Cardiac fibroblast (primary cell): Measurements from ENCODE around the gene PRTFDC1.
A peak's percentile ranks its signal among the peaks of the same experiment; 100 is the strongest.
"Not testable (repeated sequence)": the region's sequence is repeated elsewhere in the genome, so short reads cannot be mapped to it uniquely, and the experiment has no call there.

ENCODE experiments used
- DNase-seq, 2 donors: peaks; one replicate each; pipeline versions ENCODE4 v3.0.0 to v3.0.0-alpha.2; 2010; ENCODE audit warnings: low read depth in 2 of 2
- H3K4me3 ChIP-seq, 2 donors: replicated peaks in 1 of 2; 1 replicate in 1 of 2; 2 replicates in 1 of 2; pipeline ENCODE4 v1.5.1; 2011; ENCODE audit warnings: low read depth in 2 of 2, low read length in 2 of 2, mild to moderate bottlenecking in 2 of 2, moderate library complexity in 1 of 2
- TF ChIP-seq, protein P1 (sequence below): IDR thresholded peaks from one replicate; pipeline ENCODE4 v1.5.1; 2011; ENCODE audit warnings: low read depth, mild to moderate bottlenecking, low read length, inconsistent platforms

Gene PRTFDC1

DNA sequence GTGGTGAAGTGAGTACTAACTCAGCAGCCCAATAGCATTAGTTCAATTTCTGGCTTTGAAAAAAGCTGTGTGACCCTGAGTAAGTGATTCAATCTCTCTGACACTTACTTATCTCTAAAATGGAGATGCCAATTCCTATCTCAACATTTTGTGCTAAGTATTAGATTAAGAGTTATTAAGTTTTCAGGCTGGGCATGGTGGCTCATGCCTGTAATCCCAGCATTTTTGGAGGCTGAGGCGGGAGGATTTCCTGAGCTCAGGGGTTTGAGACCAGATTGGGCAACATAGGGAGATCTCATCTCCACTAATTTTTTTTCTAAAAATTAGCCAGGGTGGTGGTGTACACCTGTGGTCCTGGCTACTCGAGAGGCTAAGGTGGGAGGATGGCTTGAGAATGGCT lies 109.5 kb downstream of the PRTFDC1 start:
- H3K4me3 ChIP-seq = no peak overlapping the region
- TF ChIP-seq, protein P1, sequence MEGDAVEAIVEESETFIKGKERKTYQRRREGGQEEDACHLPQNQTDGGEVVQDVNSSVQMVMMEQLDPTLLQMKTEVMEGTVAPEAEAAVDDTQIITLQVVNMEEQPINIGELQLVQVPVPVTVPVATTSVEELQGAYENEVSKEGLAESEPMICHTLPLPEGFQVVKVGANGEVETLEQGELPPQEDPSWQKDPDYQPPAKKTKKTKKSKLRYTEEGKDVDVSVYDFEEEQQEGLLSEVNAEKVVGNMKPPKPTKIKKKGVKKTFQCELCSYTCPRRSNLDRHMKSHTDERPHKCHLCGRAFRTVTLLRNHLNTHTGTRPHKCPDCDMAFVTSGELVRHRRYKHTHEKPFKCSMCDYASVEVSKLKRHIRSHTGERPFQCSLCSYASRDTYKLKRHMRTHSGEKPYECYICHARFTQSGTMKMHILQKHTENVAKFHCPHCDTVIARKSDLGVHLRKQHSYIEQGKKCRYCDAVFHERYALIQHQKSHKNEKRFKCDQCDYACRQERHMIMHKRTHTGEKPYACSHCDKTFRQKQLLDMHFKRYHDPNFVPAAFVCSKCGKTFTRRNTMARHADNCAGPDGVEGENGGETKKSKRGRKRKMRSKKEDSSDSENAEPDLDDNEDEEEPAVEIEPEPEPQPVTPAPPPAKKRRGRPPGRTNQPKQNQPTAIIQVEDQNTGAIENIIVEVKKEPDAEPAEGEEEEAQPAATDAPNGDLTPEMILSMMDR = no peak
- DNase-seq = no peak

DNA sequence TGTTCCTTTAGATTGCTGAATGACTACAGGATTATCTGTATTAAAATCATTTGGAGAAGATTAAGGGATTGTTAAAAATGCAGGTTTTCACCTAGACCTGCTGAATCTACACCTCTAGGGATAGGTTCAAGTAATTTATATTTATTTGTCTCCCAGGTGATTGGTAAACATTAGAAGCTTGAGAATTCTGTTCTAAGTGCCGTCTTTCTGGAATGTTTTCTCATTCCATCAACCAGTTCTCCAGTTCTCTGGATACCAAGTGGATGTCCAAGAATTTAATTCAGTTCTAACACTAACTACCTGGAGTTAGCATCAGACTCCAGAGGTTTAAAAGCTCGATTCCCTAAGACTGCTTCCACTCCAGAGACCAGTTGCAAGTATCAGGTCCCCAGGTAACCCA lies 110.9 kb downstream of the PRTFDC1 start:
- TF ChIP-seq, protein P1 = no peak
- no peak for DNase-seq
- no peak overlapping the region for H3K4me3 ChIP-seq

DNA sequence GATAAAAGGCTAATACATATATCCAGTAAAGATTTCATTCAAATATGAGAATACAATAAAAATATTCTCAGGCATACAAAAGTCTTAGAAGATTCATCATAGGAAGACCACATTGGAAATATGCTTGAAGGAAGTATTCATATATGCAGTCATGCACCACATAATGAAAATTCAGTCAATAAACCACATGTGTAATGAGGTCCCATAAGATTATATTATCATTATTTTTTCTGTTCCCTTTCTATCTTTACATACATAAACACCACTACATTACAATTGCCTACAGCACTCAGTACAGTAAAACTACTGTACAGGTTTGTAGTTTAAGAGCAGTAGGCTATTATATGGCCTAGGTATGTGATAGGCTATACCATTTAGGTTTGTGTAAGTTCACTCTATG lies 111.6 kb downstream of the PRTFDC1 start:
- no peak overlapping the region for H3K4me3 ChIP-seq
- TF ChIP-seq, protein P1 = no peak
- DNase-seq = no peak

DNA sequence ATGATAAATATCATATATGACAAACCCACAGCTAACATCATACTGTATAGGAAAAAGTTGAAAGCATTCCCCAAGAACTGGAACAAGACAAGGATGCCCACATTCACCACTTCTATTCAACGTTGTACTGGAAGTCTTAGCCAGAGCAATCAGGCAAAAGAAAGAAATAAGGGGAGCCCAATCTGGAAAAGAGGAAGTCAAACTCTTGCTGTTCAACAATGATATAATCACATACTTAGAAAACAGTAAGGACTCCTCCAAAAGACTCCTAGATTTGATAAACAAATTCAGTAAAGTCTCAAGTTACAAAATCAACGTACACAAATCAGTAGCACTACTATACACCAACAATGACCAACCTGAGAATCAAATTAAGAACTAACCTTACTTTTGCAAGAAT lies 114.6 kb downstream of the PRTFDC1 start:
- not testable (repeated sequence) for H3K4me3 ChIP-seq, DNase-seq

DNA sequence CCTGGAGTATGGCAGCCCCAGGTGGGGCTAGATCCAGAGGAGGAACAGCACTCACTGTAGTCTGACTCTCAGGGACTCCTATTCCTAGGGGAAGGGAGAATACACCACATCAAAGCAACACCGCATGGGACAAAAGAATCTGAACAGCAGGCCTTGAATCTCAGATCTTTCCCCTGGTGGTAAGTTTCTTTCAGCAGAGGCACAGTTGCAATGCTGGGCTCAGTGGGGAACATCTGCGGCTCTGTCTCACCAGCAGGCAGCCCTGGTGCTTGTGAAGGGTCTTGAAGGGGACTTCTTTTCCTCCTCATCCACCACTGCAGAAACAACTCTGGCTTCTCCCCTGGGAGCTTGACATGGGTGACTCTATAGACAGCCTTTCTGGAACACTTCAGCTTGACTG lies 117.5 kb downstream of the PRTFDC1 start:
- TF ChIP-seq, protein P1 = no peak
- no peak overlapping the region for H3K4me3 ChIP-seq
- DNase-seq = no peak

DNA sequence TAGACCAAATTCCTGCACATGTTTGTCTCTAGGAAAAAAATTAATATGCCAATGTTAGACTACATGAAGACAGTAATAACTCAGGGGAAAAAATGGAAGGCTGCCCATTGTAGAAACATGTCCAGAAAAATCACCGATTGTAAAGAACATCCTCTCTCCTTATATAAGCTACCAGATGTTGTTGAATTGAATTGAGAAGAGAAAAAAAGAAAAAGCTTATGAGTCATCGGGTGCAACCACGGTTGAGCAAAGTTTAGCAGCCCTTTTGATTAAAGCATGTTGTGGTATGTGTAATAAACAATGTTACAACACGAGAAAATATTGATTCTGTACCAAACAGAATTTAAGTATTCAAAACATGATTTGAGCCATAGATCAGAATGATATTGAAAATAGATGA lies 126.4 kb downstream of the PRTFDC1 start:
- H3K4me3 ChIP-seq = no peak overlapping the region
- peak; percentile 81 to 87 for DNase-seq
- TF ChIP-seq, protein P1 = no peak

DNA sequence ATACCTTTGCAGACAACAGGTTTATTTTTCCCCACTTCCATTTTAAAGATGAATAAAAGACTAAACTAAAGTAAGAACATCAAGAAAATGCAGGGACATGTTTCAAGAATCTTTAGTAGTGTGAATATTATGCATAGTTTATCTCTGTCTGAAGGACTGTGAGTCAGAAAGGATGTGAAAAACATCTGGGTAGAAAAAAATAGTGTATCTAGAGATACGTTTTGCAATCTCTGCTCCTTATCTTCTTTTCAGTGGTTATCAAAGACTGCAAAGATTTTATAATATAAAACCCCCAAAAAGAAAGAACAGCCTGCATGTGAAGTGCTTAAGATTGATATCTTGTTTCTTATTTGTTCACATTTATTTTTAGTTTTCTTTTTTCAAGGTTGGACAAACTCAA lies 126.9 kb downstream of the PRTFDC1 start:
- H3K4me3 ChIP-seq = no peak overlapping the region
- TF ChIP-seq, protein P1 = no peak
- DNase-seq = peak; percentile 37 to 50
